ENCODE results near the gene GNPAT.

GNPAT gene

GRCh38 chr1:231317306-231318014, 76.4 kb downstream of the GNPAT start:
- Histone ChIP-seq H3K27ac (ENCODE audit: low read depth, low read length) (no peak overlapping the region), H3K79me2 (ENCODE audit: insufficient read depth, low read length) (no peaks in the 10 kb centered on the region), H3K9me2 (replicated peaks; ENCODE audit: insufficient read depth, low read length) (no peaks in the 10 kb centered on the region), H3K9ac (ENCODE audit: low read length) (no peak overlapping the region), H3K36me3 (ENCODE audit: low read length) (no peaks in the 10 kb centered on the region), H3F3A (ENCODE audit: insufficient read depth) (no peaks in the 10 kb centered on the region), H2AFZ (ENCODE audit: low read depth, low read length, severe bottlenecking) (no peak overlapping the region), H3K9me3 (ENCODE audit: insufficient read depth, low read length) (no peaks in the 10 kb centered on the region), H3K4me3 (ENCODE audit: insufficient read depth, low read length, poor library complexity, severe bottlenecking) (no peak overlapping the region), H4K20me1 (ENCODE audit: low read depth, low read length) (no peaks in the 10 kb centered on the region), H3K4me2 (ENCODE audit: low read depth, low read length, poor library complexity, severe bottlenecking) (no peak overlapping the region), H3K27me3 (ENCODE audit: low read length) (no peaks in the 10 kb centered on the region)
- no peak for TF ChIP-seq EZH2phosphoT487 (conservative IDR thresholded peaks at IDR 0.05; ENCODE audit: low read length)
- no peak for TF ChIP-seq CTCF (IDR thresholded peaks at IDR 0.05; ENCODE audit: insufficient read depth, low read length, poor library complexity, severe bottlenecking)

- Histone ChIP-seq H3K4me2 (ENCODE audit: low read depth, low read length, poor library complexity, severe bottlenecking) (no peak overlapping the region), H2AFZ (ENCODE audit: low read depth, low read length, severe bottlenecking) (no peak overlapping the region), H3K36me3 (ENCODE audit: low read length) (no peaks in the 10 kb centered on the region), H3K27ac (ENCODE audit: low read depth, low read length) (no peak overlapping the region), H3K9ac (ENCODE audit: low read length) (no peak overlapping the region), H3K9me3 (ENCODE audit: insufficient read depth, low read length) (no peaks in the 10 kb centered on the region), H3K27me3 (ENCODE audit: low read length) (no peaks in the 10 kb centered on the region), H3F3A (ENCODE audit: insufficient read depth) (no peaks in the 10 kb centered on the region), H3K9me2 (replicated peaks; ENCODE audit: insufficient read depth, low read length) (no peaks in the 10 kb centered on the region), H3K79me2 (ENCODE audit: insufficient read depth, low read length) (no peaks in the 10 kb centered on the region), H3K4me3 (ENCODE audit: insufficient read depth, low read length, poor library complexity, severe bottlenecking) (no peak overlapping the region), H4K20me1 (ENCODE audit: low read depth, low read length) (no peaks in the 10 kb centered on the region)
- no peak for TF ChIP-seq EZH2phosphoT487 (conservative IDR thresholded peaks at IDR 0.05; ENCODE audit: low read length)
- no peak for TF ChIP-seq CTCF (IDR thresholded peaks at IDR 0.05; ENCODE audit: insufficient read depth, low read length, poor library complexity, severe bottlenecking)
Observed at GRCh38 chr1:231318015-231318355, 77.0 kb downstream of the GNPAT start.

- H3K79me2 ChIP-seq (ENCODE audit: insufficient read depth, low read length), result no peaks in the 10 kb centered on the region
Observed at GRCh38 chr1:231318568-231318967, 77.6 kb downstream of the GNPAT start.

More at GRCh38 chr1:231318568-231318967, 77.6 kb downstream of the GNPAT start:
- H3K9me2 ChIP-seq (replicated peaks; ENCODE audit: insufficient read depth, low read length), result no peaks in the 10 kb centered on the region
- no peaks in the 10 kb centered on the region for H3F3A ChIP-seq (ENCODE audit: insufficient read depth)
- no peaks in the 10 kb centered on the region for H4K20me1 ChIP-seq (ENCODE audit: low read depth, low read length)
- no peak overlapping the region for H3K4me2 ChIP-seq (ENCODE audit: low read depth, low read length, poor library complexity, severe bottlenecking)
- H3K27ac ChIP-seq (ENCODE audit: low read depth, low read length), result no peak overlapping the region
- H3K27me3 ChIP-seq (ENCODE audit: low read length), result no peaks in the 10 kb centered on the region
- H3K9me3 ChIP-seq (ENCODE audit: insufficient read depth, low read length), result no peaks in the 10 kb centered on the region
- H3K36me3 ChIP-seq (ENCODE audit: low read length), result no peaks in the 10 kb centered on the region
- TF ChIP-seq CTCF (IDR thresholded peaks at IDR 0.05; ENCODE audit: insufficient read depth, low read length, poor library complexity, severe bottlenecking) (no peak), EZH2phosphoT487 (conservative IDR thresholded peaks at IDR 0.05; ENCODE audit: low read length) (no peak)
- no peak overlapping the region for H2AFZ ChIP-seq (ENCODE audit: low read depth, low read length, severe bottlenecking)
- H3K9ac ChIP-seq (ENCODE audit: low read length), result no peak overlapping the region
- H3K4me3 ChIP-seq (ENCODE audit: insufficient read depth, low read length, poor library complexity, severe bottlenecking), result no peak overlapping the region
